ENCODE measurements around the gene EIF4G3. TPM values are rescaled to one million over a fixed set of nuclear protein-coding genes. Genes with fewer than 3 reads are reported as not detected.
A peak's percentile ranks its signal among the peaks of the same experiment; 100 is the strongest.
"Not testable (repeated sequence)": the region's sequence is repeated elsewhere in the genome, so short reads cannot be mapped to it uniquely, and the experiment has no call there.

The EIF4G3 gene
- polyA plus RNA-seq, 3 donors, result 5.1 to 34.2 (median 5.8) TPM

DNA sequence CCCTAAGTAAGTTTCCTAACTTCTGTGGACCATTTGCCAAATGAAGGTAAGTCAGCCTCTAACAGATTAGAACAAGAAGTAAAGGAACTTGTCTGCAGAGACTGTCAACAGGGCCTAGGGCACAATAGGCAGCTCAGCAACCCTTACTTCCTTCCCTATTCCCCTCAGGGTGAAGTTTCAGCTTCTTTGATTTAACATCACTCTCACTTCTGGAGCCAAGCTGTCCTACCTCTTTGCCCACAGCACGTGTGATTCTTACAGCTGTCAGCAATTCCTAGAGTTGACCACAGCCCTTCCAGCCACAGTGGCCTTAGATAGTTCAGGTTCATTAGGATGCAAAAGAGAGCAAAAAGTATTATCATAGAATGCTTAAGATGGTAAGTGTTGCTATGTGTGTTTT is 7.6 kb upstream of the EIF4G3 start:
- peak overlapping the region in 6 of 7 donors; percentile 57 to 85 (median 72) for H3K27ac Mint-ChIP-seq
- H3K36me3 ChIP-seq (replicated peaks in 1 of 2; ENCODE audit: control insufficient read depth in 1 of 2, insufficient read depth in 2 of 2, low read length in 2 of 2), result no peaks in the 10 kb centered on the region
- TF ChIP-seq, protein P1, sequence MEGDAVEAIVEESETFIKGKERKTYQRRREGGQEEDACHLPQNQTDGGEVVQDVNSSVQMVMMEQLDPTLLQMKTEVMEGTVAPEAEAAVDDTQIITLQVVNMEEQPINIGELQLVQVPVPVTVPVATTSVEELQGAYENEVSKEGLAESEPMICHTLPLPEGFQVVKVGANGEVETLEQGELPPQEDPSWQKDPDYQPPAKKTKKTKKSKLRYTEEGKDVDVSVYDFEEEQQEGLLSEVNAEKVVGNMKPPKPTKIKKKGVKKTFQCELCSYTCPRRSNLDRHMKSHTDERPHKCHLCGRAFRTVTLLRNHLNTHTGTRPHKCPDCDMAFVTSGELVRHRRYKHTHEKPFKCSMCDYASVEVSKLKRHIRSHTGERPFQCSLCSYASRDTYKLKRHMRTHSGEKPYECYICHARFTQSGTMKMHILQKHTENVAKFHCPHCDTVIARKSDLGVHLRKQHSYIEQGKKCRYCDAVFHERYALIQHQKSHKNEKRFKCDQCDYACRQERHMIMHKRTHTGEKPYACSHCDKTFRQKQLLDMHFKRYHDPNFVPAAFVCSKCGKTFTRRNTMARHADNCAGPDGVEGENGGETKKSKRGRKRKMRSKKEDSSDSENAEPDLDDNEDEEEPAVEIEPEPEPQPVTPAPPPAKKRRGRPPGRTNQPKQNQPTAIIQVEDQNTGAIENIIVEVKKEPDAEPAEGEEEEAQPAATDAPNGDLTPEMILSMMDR (IDR thresholded peaks at IDR 0.05), result no peak
- H4K20me1 ChIP-seq (ENCODE audit: insufficient read depth, low read length), result no peaks in the 10 kb centered on the region
- peak overlapping the region; percentile 13 for H3K9ac ChIP-seq (ENCODE audit: insufficient read depth, low read length, poor library complexity, severe bottlenecking)
- peak overlapping the region in 1 of 2 donors; percentile 57 for H3K27ac ChIP-seq (ENCODE audit: low read depth in 1 of 2, low read length in 2 of 2)
- H3K9me3 Mint-ChIP-seq, result peaks cover 0 to 5% (median 0%) of the 10 kb centered on the region in 7 donors
- no peak overlapping the region for H3K4me3 Mint-ChIP-seq
- H3K27me3 Mint-ChIP-seq (ENCODE audit: low read depth in 3 of 3), result no peaks in the 10 kb centered on the region
- no peaks in the 10 kb centered on the region for H3K9me3 ChIP-seq (replicated peaks in 1 of 2; ENCODE audit: control insufficient read depth in 1 of 2, insufficient read depth in 1 of 2, low read length in 2 of 2)
- peak; percentile 39 to 60 (median 40) for DNase-seq
- H2AFZ ChIP-seq (ENCODE audit: insufficient read depth, low read depth, low read length, poor library complexity, severe bottlenecking), result peak overlapping the region; percentile 33
- WGBS (ENCODE audit: insufficient coverage), result no CpG with 5 or more reads among the region's 1 CpG
- H3K27me3 ChIP-seq (ENCODE audit: control insufficient read depth in 2 of 2, insufficient read depth in 2 of 2, low read length in 2 of 2), result no peaks in the 10 kb centered on the region
- intact Hi-C loops (cut with micrococcal nuclease), result no loop called here
- H3K4me3 ChIP-seq (replicated peaks in 1 of 3; ENCODE audit: low read depth in 2 of 3, low read length in 3 of 3), result peak overlapping the region in 1 of 3 experiments; percentile 14
- H3K4me1 ChIP-seq (ENCODE audit: control insufficient read depth in 1 of 2, insufficient read depth in 2 of 2, low read length in 2 of 2), result peaks cover 29 to 32% of the 10 kb centered on the region in 2 donors
- H3K36me3 Mint-ChIP-seq, result no peaks in the 10 kb centered on the region
- peaks cover 26% of the 10 kb centered on the region for H3K4me1 Mint-ChIP-seq
- H3K79me2 ChIP-seq (ENCODE audit: insufficient read depth, low read length), result no peaks in the 10 kb centered on the region
- no peak overlapping the region for H3K4me2 ChIP-seq (replicated peaks; ENCODE audit: extremely low read depth, low read length, poor library complexity, severe bottlenecking)

DNA sequence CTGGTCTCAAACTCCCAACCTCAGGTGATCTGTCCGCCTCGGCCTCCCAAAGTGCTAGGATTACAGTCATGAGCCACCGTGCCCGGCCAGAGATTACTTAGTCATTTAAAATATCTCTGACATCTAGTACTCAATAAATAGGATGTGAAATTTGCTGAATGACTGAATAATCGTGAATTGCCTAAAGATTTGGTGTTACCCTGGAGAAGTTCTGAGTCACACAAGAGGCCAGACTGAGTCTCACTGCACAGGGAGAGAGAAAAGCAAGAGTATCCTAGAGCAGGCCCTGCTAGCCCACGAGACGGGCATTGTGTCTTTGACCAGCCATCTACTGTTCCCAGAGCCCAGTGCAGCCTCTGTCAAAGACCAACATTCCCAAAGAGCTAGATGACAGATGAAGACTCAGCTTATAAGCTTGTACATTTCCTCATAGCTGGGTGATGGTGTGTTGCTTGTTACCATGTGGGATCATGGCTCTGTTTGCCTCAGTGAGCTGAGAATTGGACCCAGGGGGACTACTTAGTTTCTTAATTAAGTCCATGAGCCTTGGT is 5.6 kb upstream of the EIF4G3 start:
- H3K4me1 ChIP-seq (ENCODE audit: control insufficient read depth in 1 of 2, insufficient read depth in 2 of 2, low read length in 2 of 2), result peaks cover 31 to 33% of the 10 kb centered on the region in 2 donors
- H3K4me1 Mint-ChIP-seq, result peaks cover 28% of the 10 kb centered on the region
- H3K27me3 ChIP-seq (ENCODE audit: control insufficient read depth in 2 of 2, insufficient read depth in 2 of 2, low read length in 2 of 2), result no peaks in the 10 kb centered on the region
- no peaks in the 10 kb centered on the region for H3K36me3 ChIP-seq (replicated peaks in 1 of 2; ENCODE audit: control insufficient read depth in 1 of 2, insufficient read depth in 2 of 2, low read length in 2 of 2)
- H3K4me3 Mint-ChIP-seq, result no peak overlapping the region
- H3K9ac ChIP-seq (ENCODE audit: insufficient read depth, low read length, poor library complexity, severe bottlenecking), result no peak overlapping the region
- TF ChIP-seq, protein P1 (IDR thresholded peaks at IDR 0.05), result no peak
- no peaks in the 10 kb centered on the region for H4K20me1 ChIP-seq (ENCODE audit: insufficient read depth, low read length)
- peak overlapping the region in 2 of 7 donors; percentile 36 to 63 for H3K27ac Mint-ChIP-seq
- intact Hi-C loops (cut with micrococcal nuclease), result no loop called here
- no peak overlapping the region for H2AFZ ChIP-seq (ENCODE audit: insufficient read depth, low read depth, low read length, poor library complexity, severe bottlenecking)
- H3K9me3 Mint-ChIP-seq, result peaks cover 0 to 5% (median 0%) of the 10 kb centered on the region in 7 donors
- no peaks in the 10 kb centered on the region for H3K79me2 ChIP-seq (ENCODE audit: insufficient read depth, low read length)
- no peak overlapping the region for H3K4me2 ChIP-seq (replicated peaks; ENCODE audit: extremely low read depth, low read length, poor library complexity, severe bottlenecking)
- H3K27me3 Mint-ChIP-seq (ENCODE audit: low read depth in 3 of 3), result peaks cover 0 to 5% (median 2%) of the 10 kb centered on the region in 3 donors
- DNase-seq, result peak in 2 of 3 donors; percentile 4 to 23
- H3K9me3 ChIP-seq (replicated peaks in 1 of 2; ENCODE audit: control insufficient read depth in 1 of 2, insufficient read depth in 1 of 2, low read length in 2 of 2), result no peaks in the 10 kb centered on the region
- 73% methylated on average over 3 of the region's 7 CpGs for WGBS (ENCODE audit: insufficient coverage)
- H3K4me3 ChIP-seq (replicated peaks in 1 of 3; ENCODE audit: low read depth in 2 of 3, low read length in 3 of 3), result no peak overlapping the region
- H3K27ac ChIP-seq (ENCODE audit: low read depth in 1 of 2, low read length in 2 of 2), result no peak overlapping the region
- no peaks in the 10 kb centered on the region for H3K36me3 Mint-ChIP-seq

DNA sequence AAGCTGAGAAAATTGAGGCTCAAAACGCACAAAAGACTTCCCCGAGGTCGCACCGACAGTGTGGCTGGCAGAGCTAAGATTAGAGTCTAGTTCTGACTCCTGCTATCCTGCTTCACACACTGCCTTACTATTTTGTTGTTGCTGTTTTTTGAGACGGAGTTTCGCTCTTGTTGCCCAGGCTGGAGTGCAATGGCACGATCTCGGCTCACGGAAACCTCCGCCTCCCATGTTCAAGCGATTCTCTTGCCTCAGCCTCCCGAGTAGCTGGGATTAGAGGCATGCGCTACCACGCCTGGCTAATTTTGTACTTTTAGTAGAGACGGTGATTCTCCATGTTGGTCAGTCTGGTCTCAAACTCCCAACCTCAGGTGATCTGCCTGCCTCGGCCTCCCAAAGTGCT is 1.6 kb upstream of the EIF4G3 start:
- not testable (repeated sequence) for H3K4me2 ChIP-seq (replicated peaks; ENCODE audit: extremely low read depth, low read length, poor library complexity, severe bottlenecking); H3K27me3 ChIP-seq (ENCODE audit: control insufficient read depth in 2 of 2, insufficient read depth in 2 of 2, low read length in 2 of 2); H3K9me3 Mint-ChIP-seq; H3K27me3 Mint-ChIP-seq (ENCODE audit: low read depth in 3 of 3); H3K27ac ChIP-seq (ENCODE audit: low read depth in 1 of 2, low read length in 2 of 2); H3K4me3 Mint-ChIP-seq; DNase-seq; H3K4me3 ChIP-seq (replicated peaks in 1 of 3; ENCODE audit: low read depth in 2 of 3, low read length in 3 of 3); H2AFZ ChIP-seq (ENCODE audit: insufficient read depth, low read depth, low read length, poor library complexity, severe bottlenecking); H3K36me3 ChIP-seq (replicated peaks in 1 of 2; ENCODE audit: control insufficient read depth in 1 of 2, insufficient read depth in 2 of 2, low read length in 2 of 2); H3K9me3 ChIP-seq (replicated peaks in 1 of 2; ENCODE audit: control insufficient read depth in 1 of 2, insufficient read depth in 1 of 2, low read length in 2 of 2); H3K27ac Mint-ChIP-seq; H3K9ac ChIP-seq (ENCODE audit: insufficient read depth, low read length, poor library complexity, severe bottlenecking)
- Mint-ChIP-seq H3K4me1 (peaks cover 31% of the 10 kb centered on the region), H3K36me3 (peaks cover 8 to 12% of the 10 kb centered on the region in 2 donors)
- intact Hi-C loops (cut with micrococcal nuclease), result loop anchor here in 1 of 2 donors (5.0 kb wide), 1 partner anchor 156 kb away; no protein-coding TSS in a partner anchor
- H3K79me2 ChIP-seq (ENCODE audit: insufficient read depth, low read length), result peaks cover 24% of the 10 kb centered on the region
- 95% methylated on average over 10 of the region's 16 CpGs for WGBS (ENCODE audit: insufficient coverage)
- H4K20me1 ChIP-seq (ENCODE audit: insufficient read depth, low read length), result peaks cover 10% of the 10 kb centered on the region
- peaks cover 37 to 39% of the 10 kb centered on the region in 2 donors for H3K4me1 ChIP-seq (ENCODE audit: control insufficient read depth in 1 of 2, insufficient read depth in 2 of 2, low read length in 2 of 2)
